SK-N-SH (cell line): ENCODE results near the gene EDIL3. TPM values are rescaled to one million over a fixed set of nuclear protein-coding genes. Genes with fewer than 3 reads are reported as not detected.

Experiments
- CTCF ChIA-PET: fragments of 300-600, 350-600 bp; formaldehyde crosslinking; extraction: SDS; loops from one replicate; lab custom pipeline; 2021; lab: Yijun Ruan, JAX
- POLR2A ChIA-PET: fragments of 350-600 bp; sonication (Branson Sonifier 250); formaldehyde crosslinking; extraction: SDS; loops from one replicate; lab custom pipeline; 2020; ENCODE audit warnings: antibody characterized with exemption, inconsistent platforms; lab: Yijun Ruan, JAX
- DNase-seq: peaks from one replicate; pipeline ENCODE4 v3.0.0; 2012
- H2AFZ ChIP-seq: fragments of 200-600 bp; sonication (generic); 2 replicates; pipeline ENCODE4 v1.8.1; 2016; ENCODE audit warnings: antibody characterized with exemption, mild to moderate bottlenecking, low read depth
- H3F3A ChIP-seq: fragments of 200-600 bp; sonication (generic); replicated peaks from 2 replicates; pipeline ENCODE3; 2016; ENCODE audit warnings: antibody characterized with exemption, mild to moderate bottlenecking; ENCODE audit not compliant: insufficient read depth
- H3K27ac ChIP-seq, 2 experiments: fragments of 200-500 bp in 1 of 2; fragments of 200-600 bp in 1 of 2; sonication (Bioruptor generic) in 1 of 2; sonication (generic), shearing (Covaris generic) in 1 of 2; 2 replicates each; pipeline versions ENCODE4 v1.5.1 to v1.6.1; 2014 to 2016; ENCODE audit warnings: low read depth in 2 of 2, inconsistent platforms in 1 of 2, low read length in 1 of 2, mild to moderate bottlenecking in 1 of 2, mixed read lengths in 1 of 2
- H3K27me3 ChIP-seq: fragments of 200-600 bp; sonication (generic), shearing (Covaris generic); 2 replicates; pipeline ENCODE4 v1.6.1; 2016; ENCODE audit warnings: mixed run types; ENCODE audit not compliant: insufficient read depth
- H3K36me3 ChIP-seq, 2 experiments: fragments of 200-500 bp in 1 of 2; fragments of 200-600 bp in 1 of 2; sonication (Bioruptor generic) in 1 of 2; sonication (generic) in 1 of 2; replicated peaks in 1 of 2; 2 replicates each; pipeline versions ENCODE3 to v1.5.1; 2014 to 2016; ENCODE audit warnings: low read length in 1 of 2, mild to moderate bottlenecking in 1 of 2; ENCODE audit not compliant: insufficient read depth in 2 of 2, control insufficient read depth in 1 of 2
- H3K4me1 ChIP-seq, 2 experiments: fragments of 200-500 bp in 1 of 2; fragments of 200-600 bp in 1 of 2; sonication (Bioruptor generic) in 1 of 2; sonication (generic), shearing (Covaris generic) in 1 of 2; 2 replicates each; pipeline versions ENCODE4 v1.5.1 to v1.6.1; 2014 to 2016; ENCODE audit warnings: low read depth in 1 of 2, low read length in 1 of 2, mixed run types in 1 of 2; ENCODE audit not compliant: insufficient read depth in 2 of 2, control insufficient read depth in 1 of 2
- H3K4me2 ChIP-seq: fragments of 200-600 bp; sonication (generic), shearing (Covaris generic); 2 replicates; pipeline ENCODE4 v1.6.1; 2017; ENCODE audit warnings: mixed run types
- H3K4me3 ChIP-seq, 2 experiments: fragments of 200-500 bp in 1 of 2; fragments of 200-600 bp in 1 of 2; sonication (Bioruptor generic) in 1 of 2; sonication (generic), shearing (Covaris generic) in 1 of 2; 2 replicates each; pipeline versions ENCODE4 v1.5.1 to v1.8.1; 2014 to 2016; ENCODE audit warnings: low read depth in 2 of 2, inconsistent platforms in 1 of 2, low read length in 1 of 2, mild to moderate bottlenecking in 1 of 2, mixed read lengths in 1 of 2, moderate library complexity in 1 of 2
- H3K79me2 ChIP-seq: fragments of 200-600 bp; sonication (generic); 2 replicates; pipeline ENCODE4 v1.8.1; 2017; ENCODE audit warnings: mild to moderate bottlenecking; ENCODE audit not compliant: insufficient read depth
- H3K9ac ChIP-seq: fragments of 200-600 bp; sonication (generic); 2 replicates; pipeline ENCODE4 v1.6.1; 2017; ENCODE audit warnings: mixed run types
- H3K9me2 ChIP-seq: fragments of 200-600 bp; sonication (generic); 2 replicates; pipeline ENCODE4 v1.6.1; 2017; ENCODE audit warnings: mixed run types
- H3K9me3 ChIP-seq: fragments of 200-600 bp; sonication (generic); 2 replicates; pipeline ENCODE4 v1.6.1; 2017; ENCODE audit warnings: mixed run types, mild to moderate bottlenecking, moderate library complexity
- H4K20me1 ChIP-seq: fragments of 200-600 bp; sonication (generic); 2 replicates; pipeline ENCODE4 v1.6.1; 2017; ENCODE audit warnings: mild to moderate bottlenecking, mixed run types; ENCODE audit not compliant: insufficient read depth
- CHD2 ChIP-seq: fragments of 150-350 bp; IDR thresholded peaks from 2 replicates; pipeline ENCODE4 v1.6.1; 2018; ENCODE audit warnings: low read length; ENCODE audit not compliant: partially characterized antibody
- ELF1 ChIP-seq: IDR thresholded peaks from 2 replicates; pipeline ENCODE4 v1.4.0; 2012
- EZH2phosphoT487 ChIP-seq: fragments of 200-600 bp; sonication (generic); IDR thresholded peaks from 2 replicates; pipeline ENCODE4 v1.6.1; 2017; ENCODE audit warnings: low read depth, mixed run types, mild to moderate bottlenecking, antibody characterized with exemption, moderate library complexity, borderline replicate concordance
- FOXJ3 ChIP-seq: sonication (generic); formaldehyde crosslinking; IDR thresholded peaks from 2 replicates; pipeline ENCODE4 v1.5.1; 2020; ENCODE audit warnings: mild to moderate bottlenecking, missing genetic modification reagents
- GABPA ChIP-seq: IDR thresholded peaks from 2 replicates; pipeline ENCODE4 v1.4.0; 2012; ENCODE audit warnings: low read depth, mild to moderate bottlenecking
- MXI1 ChIP-seq: IDR thresholded peaks from 2 replicates; pipeline ENCODE4 v1.6.1; 2012; ENCODE audit warnings: mild to moderate bottlenecking, low read depth, low read length, improper control_type of control experiment
- NFIC ChIP-seq: IDR thresholded peaks from 2 replicates; pipeline ENCODE4 v1.4.0; 2012; ENCODE audit warnings: borderline replicate concordance
- POLR2AphosphoS5 ChIP-seq: IDR thresholded peaks from 2 replicates; pipeline ENCODE4 v1.6.1; 2012; ENCODE audit warnings: low read depth, low read length
- RCOR1 ChIP-seq: fragments of 150-350 bp; IDR thresholded peaks from 2 replicates; pipeline ENCODE4 v1.6.1; 2017; ENCODE audit warnings: antibody characterized with exemption, low read length
- RXRA ChIP-seq: IDR thresholded peaks from 2 replicates; pipeline ENCODE4 v1.4.0; 2012; ENCODE audit warnings: low read depth, mild to moderate bottlenecking, borderline replicate concordance
- SMC3 ChIP-seq: IDR thresholded peaks from 2 replicates; pipeline ENCODE4 v1.6.1; 2012; ENCODE audit warnings: low read depth, low read length, improper control_type of control experiment
- TAF1 ChIP-seq: IDR thresholded peaks from 2 replicates; pipeline ENCODE4 v1.6.1; 2012; ENCODE audit warnings: low read depth, mild to moderate bottlenecking, low read length, moderate library complexity, borderline replicate concordance
- TCF12 ChIP-seq: IDR thresholded peaks from 2 replicates; pipeline ENCODE4 v1.4.0; 2012
- YY1 ChIP-seq: IDR thresholded peaks from 2 replicates; pipeline ENCODE4 v1.4.0; 2012; ENCODE audit warnings: low read depth, mild to moderate bottlenecking
- WGBS: methylation state at CpG from one replicate; pipeline ENCODE4 v1.1.6; 2017; ENCODE audit warnings: low lambda C conversion rate; 5-methylcytosine and 5-hydroxymethylcytosine counted together
- polyA plus RNA-seq, 3 experiments: library from polyadenylated mRNA; depleted of rRNA; stranded (reverse); fragments of >200 nt; gene quantifications; 2 replicates each; pipeline ENCODE4 v1.2.3, GENCODE V29; 2012
- TF ChIP-seq, protein P1 (sequence below): IDR thresholded peaks from 2 replicates; pipeline ENCODE4 v1.4.0; 2012; ENCODE audit warnings: low read depth, borderline replicate concordance
- TF ChIP-seq, protein P2 (sequence below): fragments of 150-350 bp; IDR thresholded peaks from 2 replicates; pipeline ENCODE4 v1.6.1; 2016; ENCODE audit warnings: mild to moderate bottlenecking, low read depth, low read length
- TF ChIP-seq, protein P3 (sequence below): IDR thresholded peaks from 2 replicates; pipeline ENCODE4 v1.4.0; 2012; ENCODE audit warnings: low read depth, borderline replicate concordance

EDIL3 gene
- polyA plus RNA-seq, 1 of the 3 experiments (the other 2 are of a cell fraction): 51.5 TPM

DNA sequence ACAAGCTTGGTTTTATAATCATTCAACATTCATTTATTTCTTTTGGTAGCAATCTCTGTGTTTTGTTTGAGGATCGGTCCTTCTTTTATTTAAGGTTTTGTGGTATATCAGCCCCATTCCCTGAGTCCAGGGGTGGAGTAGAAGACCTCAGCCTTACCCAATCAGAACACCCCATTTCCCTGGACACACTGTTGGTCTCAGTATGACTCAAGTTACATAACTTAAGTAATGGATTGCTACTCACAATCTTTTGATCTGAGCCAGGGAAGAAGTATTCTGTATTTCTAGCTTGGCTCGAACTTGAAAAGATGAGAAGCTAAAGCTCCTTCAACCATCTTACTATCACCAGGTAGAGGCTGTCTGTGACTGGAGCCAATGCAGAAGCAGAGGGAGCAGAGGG lies 488.8 kb downstream of the EDIL3 start:
- no peaks in the 10 kb centered on the region for H3K9me3 ChIP-seq
- TF ChIP-seq, protein P1, sequence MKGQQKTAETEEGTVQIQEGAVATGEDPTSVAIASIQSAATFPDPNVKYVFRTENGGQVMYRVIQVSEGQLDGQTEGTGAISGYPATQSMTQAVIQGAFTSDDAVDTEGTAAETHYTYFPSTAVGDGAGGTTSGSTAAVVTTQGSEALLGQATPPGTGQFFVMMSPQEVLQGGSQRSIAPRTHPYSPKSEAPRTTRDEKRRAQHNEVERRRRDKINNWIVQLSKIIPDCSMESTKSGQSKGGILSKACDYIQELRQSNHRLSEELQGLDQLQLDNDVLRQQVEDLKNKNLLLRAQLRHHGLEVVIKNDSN: no peak
- TF ChIP-seq MXI1: no peak
- no peak for TF ChIP-seq TAF1
- no peak for TF ChIP-seq EZH2phosphoT487
- TF ChIP-seq ELF1: no peak
- TF ChIP-seq SMC3: no peak
- TF ChIP-seq, protein P2, sequence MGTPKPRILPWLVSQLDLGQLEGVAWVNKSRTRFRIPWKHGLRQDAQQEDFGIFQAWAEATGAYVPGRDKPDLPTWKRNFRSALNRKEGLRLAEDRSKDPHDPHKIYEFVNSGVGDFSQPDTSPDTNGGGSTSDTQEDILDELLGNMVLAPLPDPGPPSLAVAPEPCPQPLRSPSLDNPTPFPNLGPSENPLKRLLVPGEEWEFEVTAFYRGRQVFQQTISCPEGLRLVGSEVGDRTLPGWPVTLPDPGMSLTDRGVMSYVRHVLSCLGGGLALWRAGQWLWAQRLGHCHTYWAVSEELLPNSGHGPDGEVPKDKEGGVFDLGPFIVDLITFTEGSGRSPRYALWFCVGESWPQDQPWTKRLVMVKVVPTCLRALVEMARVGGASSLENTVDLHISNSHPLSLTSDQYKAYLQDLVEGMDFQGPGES: no peak
- TF ChIP-seq RXRA: no peak
- no peak for TF ChIP-seq YY1
- TF ChIP-seq, protein P3, sequence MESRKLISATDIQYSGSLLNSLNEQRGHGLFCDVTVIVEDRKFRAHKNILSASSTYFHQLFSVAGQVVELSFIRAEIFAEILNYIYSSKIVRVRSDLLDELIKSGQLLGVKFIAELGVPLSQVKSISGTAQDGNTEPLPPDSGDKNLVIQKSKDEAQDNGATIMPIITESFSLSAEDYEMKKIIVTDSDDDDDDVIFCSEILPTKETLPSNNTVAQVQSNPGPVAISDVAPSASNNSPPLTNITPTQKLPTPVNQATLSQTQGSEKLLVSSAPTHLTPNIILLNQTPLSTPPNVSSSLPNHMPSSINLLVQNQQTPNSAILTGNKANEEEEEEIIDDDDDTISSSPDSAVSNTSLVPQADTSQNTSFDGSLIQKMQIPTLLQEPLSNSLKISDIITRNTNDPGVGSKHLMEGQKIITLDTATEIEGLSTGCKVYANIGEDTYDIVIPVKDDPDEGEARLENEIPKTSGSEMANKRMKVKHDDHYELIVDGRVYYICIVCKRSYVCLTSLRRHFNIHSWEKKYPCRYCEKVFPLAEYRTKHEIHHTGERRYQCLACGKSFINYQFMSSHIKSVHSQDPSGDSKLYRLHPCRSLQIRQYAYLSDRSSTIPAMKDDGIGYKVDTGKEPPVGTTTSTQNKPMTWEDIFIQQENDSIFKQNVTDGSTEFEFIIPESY: no peak
- H3K4me1 ChIP-seq: peaks cover 0 to 6% of the 10 kb centered on the region in 2 experiments; a peak in 2 of 4 replicates
- no peak overlapping the region for H3K27ac ChIP-seq
- DNase-seq: no peak
- ChIA-PET CTCF (no interaction called here), POLR2A (no interaction called here)
- no peaks in the 10 kb centered on the region for H3K36me3 ChIP-seq
- no peak overlapping the region for H3K4me3 ChIP-seq
- no peak overlapping the region for H3K9ac ChIP-seq
- WGBS: 76% methylated on average over 2 of the region's 2 CpGs
- no peaks in the 10 kb centered on the region for H3K9me2 ChIP-seq
- no peaks in the 10 kb centered on the region for H3K27me3 ChIP-seq
- no peak overlapping the region for H3K4me2 ChIP-seq
- no peak overlapping the region for H2AFZ ChIP-seq
- no peaks in the 10 kb centered on the region for H3K79me2 ChIP-seq
- no peaks in the 10 kb centered on the region for H4K20me1 ChIP-seq
- peaks cover 12% of the 10 kb centered on the region for H3F3A ChIP-seq

DNA sequence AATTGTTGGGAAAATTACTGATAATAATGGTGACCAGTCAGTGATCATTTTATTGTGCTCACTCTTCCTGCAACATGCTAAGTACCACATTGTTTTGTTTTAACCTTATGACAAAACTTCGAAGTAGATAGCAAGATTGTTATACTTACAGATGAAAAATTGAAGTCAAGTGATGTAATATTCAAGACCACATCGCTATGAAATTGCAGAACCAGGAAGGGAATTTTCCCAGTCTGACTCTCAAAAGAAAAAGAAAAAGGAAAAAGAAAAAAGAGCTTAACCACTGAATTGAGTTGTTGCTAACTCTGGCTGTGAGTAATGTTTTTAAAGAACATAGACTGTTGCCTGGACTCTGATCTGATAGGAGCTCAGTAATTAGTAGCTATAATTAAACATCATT lies 493.4 kb downstream of the EDIL3 start:
- Histone ChIP-seq H3K4me2 (no peak overlapping the region), H3K27me3 (no peaks in the 10 kb centered on the region), H3K4me1 (no peaks in the 10 kb centered on the region)
- CTCF ChIA-PET: interaction anchor here (0.7 kb wide), 1 partner anchor 35 kb away, joined by 3 read pairs; no protein-coding TSS in a partner anchor
- no peak for TF ChIP-seq FOXJ3 (CRISPR knock-in tag)
- TF ChIP-seq TAF1: no peak
- no peak for TF ChIP-seq RCOR1
- TF ChIP-seq NFIC: no peak
- TF ChIP-seq POLR2AphosphoS5: no peak
- no peak for TF ChIP-seq MXI1
- TF ChIP-seq GABPA: no peak
- TF ChIP-seq ELF1: no peak
- TF ChIP-seq CHD2: no peak
- no peak for TF ChIP-seq TCF12
- TF ChIP-seq YY1: no peak
- TF ChIP-seq, all 33 proteins: peak for 0
- H2AFZ ChIP-seq: 0 out of 2 replicates have a peak overlapping the region, but pooled peaks have one; percentile 36
- WGBS: 69% methylated on average over 2 of the region's 2 CpGs
- H4K20me1 ChIP-seq: no peaks in the 10 kb centered on the region
- POLR2A ChIA-PET: no interaction called here
- no peaks in the 10 kb centered on the region for H3K36me3 ChIP-seq
- no peaks in the 10 kb centered on the region for H3K9me2 ChIP-seq
- no peak overlapping the region for H3K9ac ChIP-seq
- no peak overlapping the region for H3K27ac ChIP-seq
- H3K4me3 ChIP-seq: no peak overlapping the region
- no peak for DNase-seq
- no peaks in the 10 kb centered on the region for H3K9me3 ChIP-seq
- H3K79me2 ChIP-seq: no peaks in the 10 kb centered on the region
- H3F3A ChIP-seq: no peaks in the 10 kb centered on the region
